ENCODE measurements around the gene UBE2I. TPM values are rescaled to one million over a fixed set of nuclear protein-coding genes. Genes with fewer than 3 reads are reported as not detected.

Gene UBE2I
- total RNA-seq, 1 donor from 2014 or later, result 112 TPM

DNA sequence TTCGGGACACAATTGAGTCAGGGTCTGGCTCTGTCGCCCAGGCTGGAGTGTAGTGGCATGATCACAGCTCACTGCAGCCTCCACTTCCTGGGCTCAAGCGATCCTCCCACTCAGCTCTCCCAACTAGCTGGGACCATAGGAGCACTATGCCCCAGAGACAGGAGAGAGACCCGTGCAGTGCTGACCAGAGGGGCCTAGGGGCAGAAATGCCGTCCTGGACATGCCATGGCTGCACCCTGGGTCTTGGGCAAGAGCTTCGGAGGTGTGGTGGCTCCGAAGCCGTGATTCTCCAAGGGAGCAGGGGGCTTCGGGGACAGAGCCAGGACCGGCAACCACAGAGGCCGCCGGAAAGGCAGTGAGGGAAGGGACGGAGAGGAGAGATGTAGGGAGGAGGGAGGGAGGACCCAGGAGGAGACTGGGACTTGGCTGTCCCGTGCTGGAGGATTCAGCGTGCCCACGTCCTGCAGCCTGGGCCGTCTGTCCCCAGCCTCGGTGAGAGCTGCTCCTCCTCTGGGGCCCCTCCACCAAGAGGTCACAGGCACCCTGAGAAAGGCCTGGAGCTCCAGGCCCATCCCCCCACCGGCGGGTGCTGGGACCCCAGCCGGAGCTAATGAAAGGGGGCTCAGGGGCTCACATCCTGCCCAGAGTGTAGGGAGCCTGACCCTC lies 31.7 kb upstream of the UBE2I start:
- DNase-seq (ENCODE audit: low read depth), result no peak
- H3K4me3 ChIP-seq (ENCODE audit: low read depth, low read length), result no peak overlapping the region

DNA sequence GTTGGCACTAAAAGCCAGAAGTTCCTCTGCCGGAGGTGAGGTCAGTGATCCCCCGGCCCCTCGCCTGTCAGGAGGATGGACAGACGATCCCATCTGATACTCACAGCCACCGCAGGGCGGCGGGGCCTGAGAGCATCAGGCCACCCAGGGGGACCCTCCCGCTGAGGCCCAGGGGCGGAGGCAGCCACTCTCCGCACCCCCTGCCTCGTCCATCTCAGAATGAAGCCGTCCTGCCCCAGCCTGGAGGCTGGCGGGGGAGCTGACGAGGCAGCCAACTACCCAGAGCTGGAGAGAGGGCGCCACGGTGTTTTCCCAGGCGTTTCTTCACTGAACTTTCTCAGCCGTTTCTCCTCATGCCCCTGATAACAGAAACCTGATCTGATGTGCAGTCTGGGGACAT lies 31.0 kb upstream of the UBE2I start:
- TF ChIP-seq, protein P1, sequence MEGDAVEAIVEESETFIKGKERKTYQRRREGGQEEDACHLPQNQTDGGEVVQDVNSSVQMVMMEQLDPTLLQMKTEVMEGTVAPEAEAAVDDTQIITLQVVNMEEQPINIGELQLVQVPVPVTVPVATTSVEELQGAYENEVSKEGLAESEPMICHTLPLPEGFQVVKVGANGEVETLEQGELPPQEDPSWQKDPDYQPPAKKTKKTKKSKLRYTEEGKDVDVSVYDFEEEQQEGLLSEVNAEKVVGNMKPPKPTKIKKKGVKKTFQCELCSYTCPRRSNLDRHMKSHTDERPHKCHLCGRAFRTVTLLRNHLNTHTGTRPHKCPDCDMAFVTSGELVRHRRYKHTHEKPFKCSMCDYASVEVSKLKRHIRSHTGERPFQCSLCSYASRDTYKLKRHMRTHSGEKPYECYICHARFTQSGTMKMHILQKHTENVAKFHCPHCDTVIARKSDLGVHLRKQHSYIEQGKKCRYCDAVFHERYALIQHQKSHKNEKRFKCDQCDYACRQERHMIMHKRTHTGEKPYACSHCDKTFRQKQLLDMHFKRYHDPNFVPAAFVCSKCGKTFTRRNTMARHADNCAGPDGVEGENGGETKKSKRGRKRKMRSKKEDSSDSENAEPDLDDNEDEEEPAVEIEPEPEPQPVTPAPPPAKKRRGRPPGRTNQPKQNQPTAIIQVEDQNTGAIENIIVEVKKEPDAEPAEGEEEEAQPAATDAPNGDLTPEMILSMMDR (conservative IDR thresholded peaks at IDR 0.05; ENCODE audit: low read depth, low read length), result no peak
- DNase-seq (ENCODE audit: low read depth), result no peak
- no peak overlapping the region for H3K4me3 ChIP-seq (ENCODE audit: low read depth, low read length)

More for the DNA sequence above, 31.7 kb upstream of the UBE2I start:
- TF ChIP-seq, protein P1 (conservative IDR thresholded peaks at IDR 0.05; ENCODE audit: low read depth, low read length), result no peak

DNA sequence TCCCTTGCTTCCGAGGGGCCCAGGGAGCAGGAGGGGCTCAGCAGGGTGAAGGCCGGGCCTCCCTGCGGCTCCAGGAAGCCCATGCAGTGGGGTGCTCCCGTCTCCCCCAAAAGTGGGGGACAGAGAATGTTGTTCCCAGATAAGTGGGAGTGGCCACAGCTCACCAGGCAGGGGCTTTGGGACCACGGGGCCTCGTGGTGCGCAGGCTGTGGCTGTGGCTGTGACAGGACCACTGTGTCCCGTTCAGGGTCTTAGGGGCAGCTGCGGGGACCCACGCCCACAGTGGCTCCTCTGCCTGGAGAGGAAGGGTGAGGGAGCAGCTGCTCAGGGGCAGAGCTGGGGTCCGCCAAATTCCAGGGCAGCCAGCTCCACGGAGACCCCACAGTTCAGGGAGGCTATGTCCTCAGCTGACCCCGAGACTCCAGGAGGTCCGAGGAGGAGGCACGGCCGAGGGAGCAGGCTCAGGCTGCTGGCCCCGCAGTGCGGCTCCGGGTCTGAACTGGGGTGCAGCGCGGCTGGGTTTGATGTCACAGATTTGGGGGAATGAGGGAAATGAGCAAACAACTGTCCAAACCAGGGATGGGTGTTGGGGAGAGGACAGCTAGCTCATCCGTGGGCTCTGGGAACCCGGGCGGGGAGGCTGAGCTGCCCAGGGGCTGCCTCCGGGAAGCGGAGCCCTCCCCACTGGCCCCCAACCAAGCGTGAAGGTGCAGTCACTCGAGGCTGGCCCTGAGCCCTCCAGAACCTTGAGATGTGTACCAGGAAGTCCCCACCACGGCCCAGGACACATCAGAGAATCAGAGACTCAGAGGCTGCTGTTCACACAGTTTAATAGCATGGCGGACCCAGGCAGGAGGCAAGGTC lies 30.1 kb upstream of the UBE2I start:
- no peak overlapping the region for H3K4me3 ChIP-seq (ENCODE audit: low read depth, low read length)
- DNase-seq (ENCODE audit: low read depth), result no peak
- TF ChIP-seq, protein P1 (conservative IDR thresholded peaks at IDR 0.05; ENCODE audit: low read depth, low read length), result no peak

DNA sequence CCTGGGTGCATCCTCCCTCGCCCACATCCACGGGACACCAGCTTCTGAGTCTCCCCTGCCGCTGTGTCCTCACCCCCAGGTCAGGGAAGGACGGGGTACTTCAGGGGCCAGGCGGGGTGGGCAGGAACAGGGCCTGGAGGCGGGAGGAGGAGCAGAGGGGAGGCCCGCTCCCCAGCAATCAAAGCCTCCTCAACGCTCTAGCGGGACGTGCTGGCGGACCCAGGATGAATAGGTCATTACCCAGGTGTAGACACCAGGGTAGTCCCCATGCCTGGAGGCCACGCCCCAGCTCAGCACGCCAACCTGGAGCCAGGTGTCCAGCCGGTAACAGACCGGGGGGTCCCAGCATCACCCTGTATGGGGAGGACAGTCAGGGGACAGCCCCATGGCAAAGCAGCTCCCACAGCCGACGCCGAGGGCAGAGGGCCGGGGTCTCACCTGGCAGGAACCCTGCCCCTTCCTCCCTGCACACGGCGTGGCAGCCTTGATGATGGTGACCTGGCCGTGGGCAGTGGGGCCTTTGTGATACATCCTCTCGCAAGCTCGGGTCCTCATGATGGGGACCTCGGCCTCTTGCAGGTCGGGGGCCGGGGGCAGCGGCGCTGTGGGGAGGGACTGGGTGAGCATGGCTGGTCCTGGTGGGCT lies 29.4 kb upstream of the UBE2I start:
- no peak for DNase-seq (ENCODE audit: low read depth)
- TF ChIP-seq, protein P1 (conservative IDR thresholded peaks at IDR 0.05; ENCODE audit: low read depth, low read length), result no peak
- H3K4me3 ChIP-seq (ENCODE audit: low read depth, low read length), result no peak overlapping the region

DNA sequence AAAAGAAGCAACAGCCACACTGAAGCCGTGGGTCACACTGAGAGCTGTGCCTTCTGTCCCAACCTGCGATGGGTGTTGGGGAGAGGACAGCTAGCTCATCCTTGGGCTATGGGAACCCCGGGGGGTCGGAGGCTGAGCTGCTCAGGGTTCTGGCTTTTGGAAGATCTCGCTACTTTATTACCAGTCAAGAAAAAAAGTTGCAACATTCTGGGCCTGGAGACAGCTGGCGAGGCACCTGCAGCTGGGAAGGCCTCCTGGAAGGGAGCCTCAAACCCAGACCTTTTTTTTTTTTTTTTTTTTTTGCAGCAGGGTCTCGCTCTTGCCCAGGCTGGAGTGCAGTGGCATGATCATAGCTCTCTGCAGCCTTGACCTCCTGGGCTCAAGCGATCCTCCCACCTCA lies 28.7 kb upstream of the UBE2I start:
- no peak overlapping the region for H3K4me3 ChIP-seq (ENCODE audit: low read depth, low read length)
- DNase-seq (ENCODE audit: low read depth), result no peak
- TF ChIP-seq, protein P1 (conservative IDR thresholded peaks at IDR 0.05; ENCODE audit: low read depth, low read length), result no peak

DNA sequence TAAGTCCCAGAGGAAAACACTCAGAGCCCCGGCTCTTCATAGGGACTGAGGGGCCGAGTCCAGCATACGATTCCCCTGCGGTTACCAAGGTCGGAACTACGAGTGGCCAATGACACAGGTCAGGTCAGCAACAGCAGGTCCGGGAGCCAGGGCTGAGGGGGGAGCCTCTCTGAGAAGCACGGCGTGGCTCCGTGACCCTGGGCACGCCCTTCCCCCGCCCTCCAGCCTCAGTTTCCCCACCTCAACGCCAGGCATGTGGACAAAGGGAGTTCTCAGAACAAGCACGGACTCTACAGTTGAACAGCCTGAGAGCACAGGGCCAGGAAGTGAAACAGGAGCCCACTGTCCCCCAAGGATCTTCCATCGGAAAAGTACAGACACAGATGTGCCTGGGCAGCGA lies 27.9 kb upstream of the UBE2I start:
- H3K4me3 ChIP-seq (ENCODE audit: low read depth, low read length), result no peak overlapping the region
- TF ChIP-seq, protein P1 (conservative IDR thresholded peaks at IDR 0.05; ENCODE audit: low read depth, low read length), result no peak

More for the DNA sequence above, 27.9 kb upstream of the UBE2I start:
- DNase-seq (ENCODE audit: low read depth), result no peak
